Panc1 (cell line): ENCODE results near the gene FAM13C. TPM values are rescaled to one million over a fixed set of nuclear protein-coding genes. Genes with fewer than 3 reads are reported as not detected.

Source experiments
- ATAC-seq: fragments of 200-7000 bp; cut with Tn5 transposase; 2 replicates; pipeline ENCODE4 v1.9.1; 2020; ENCODE audit warnings: mild to moderate bottlenecking, moderate library complexity
- BruUV-seq: library from RNA; stranded (reverse); fragments of 400-500 nt; replicated peaks from 2 replicates; lab custom pipeline; 2021; lab: Mats Ljungman, UMichigan
- CTCF ChIA-PET: fragments of 300-600 bp; sonication (Branson Sonifier 250); formaldehyde crosslinking; loops from one replicate; lab custom pipeline; 2022; ENCODE audit warnings: antibody characterized with exemption; lab: Charles Lee
- POLR2A ChIA-PET: fragments of 300-600 bp; sonication (Branson Sonifier 250); formaldehyde crosslinking; loops from one replicate; lab custom pipeline; 2022; ENCODE audit warnings: antibody characterized with exemption; lab: Charles Lee
- DNase-seq: peaks from one replicate; pipeline ENCODE4 v3.0.0-alpha.2; 2010; ENCODE audit warnings: low read depth, low spot score
- H3K27ac ChIP-seq: 2 replicates; pipeline ENCODE4 v1.5.1; 2011; ENCODE audit warnings: mild to moderate bottlenecking, low read length, inconsistent platforms
- H3K27me3 ChIP-seq: fragments of 200-500 bp; sonication (Bioruptor generic); 2 replicates; pipeline ENCODE4 v1.6.0; 2014; ENCODE audit warnings: low read length, inconsistent platforms; ENCODE audit not compliant: control insufficient read depth, insufficient read depth
- H3K36me3 ChIP-seq: fragments of 200-500 bp; sonication (Bioruptor generic); 2 replicates; pipeline ENCODE4 v1.5.1; 2014; ENCODE audit warnings: inconsistent platforms, mild to moderate bottlenecking, low read length, moderate library complexity; ENCODE audit not compliant: control insufficient read depth, insufficient read depth
- H3K4me1 ChIP-seq: 2 replicates; pipeline ENCODE4 v1.5.1; 2011; ENCODE audit warnings: inconsistent platforms, mild to moderate bottlenecking, low read length, moderate library complexity; ENCODE audit not compliant: control insufficient read depth, insufficient read depth
- H3K4me3 ChIP-seq, 2 experiments: 2 replicates each; pipeline ENCODE4 v1.5.1; 2011 to 2012; ENCODE audit warnings: low read depth in 2 of 2, low read length in 2 of 2, mild to moderate bottlenecking in 2 of 2, inconsistent platforms in 1 of 2, moderate library complexity in 1 of 2
- H3K9me3 ChIP-seq: fragments of 200-500 bp; sonication (Bioruptor generic); 2 replicates; pipeline ENCODE4 v1.5.1; 2014; ENCODE audit warnings: low read depth, mild to moderate bottlenecking, inconsistent platforms, low read length, moderate library complexity; ENCODE audit not compliant: control insufficient read depth, insufficient read depth
- CTCF ChIP-seq: fragments of 450-650 bp; IDR thresholded peaks from 2 replicates; pipeline ENCODE4 v1.5.1; 2017; ENCODE audit warnings: mild to moderate bottlenecking
- POLR2AphosphoS5 ChIP-seq: IDR thresholded peaks from 2 replicates; pipeline ENCODE4 v1.6.1; 2012; ENCODE audit warnings: mild to moderate bottlenecking, low read depth, low read length, moderate library complexity
- REST ChIP-seq, 2 experiments: IDR thresholded peaks; 2 replicates each; pipeline ENCODE4 v1.6.1; 2011 to 2012; ENCODE audit warnings: low read depth in 2 of 2, control low read depth in 1 of 2, low read length in 1 of 2, mild to moderate bottlenecking in 1 of 2, moderate library complexity in 1 of 2; ENCODE audit not compliant: insufficient read depth in 1 of 2
- SIN3A ChIP-seq: IDR thresholded peaks from 2 replicates; pipeline ENCODE4 v1.6.1; 2012; ENCODE audit warnings: low read depth, mild to moderate bottlenecking, low read length, moderate library complexity, borderline replicate concordance; ENCODE audit not compliant: insufficient read depth
- TCF7L2 ChIP-seq: IDR thresholded peaks from 2 replicates; pipeline ENCODE4 v1.6.1; 2011; ENCODE audit warnings: mild to moderate bottlenecking, low read depth, low read length, inconsistent platforms
- in situ Hi-C: cut with HindIII; loops from 2 replicates; pipeline ENCODE4 v1.10.0; 2016; ENCODE audit warnings: low sequenced_read_pairs, low pct_unique_long_range_greater_than_20kb
- intact Hi-C: fragments of 100-400 bp; cut with micrococcal nuclease; formaldehyde crosslinking; loops from one replicate; pipeline ENCODE4 v1.10.0; 2022; ENCODE audit not compliant: unreplicated experiment
- total RNA-seq: library from RNA; stranded (reverse); gene quantifications from one replicate; pipeline ENCODE4 v1.2.1, GENCODE V29; 2021; ENCODE audit not compliant: unreplicated experiment

Gene FAM13C
- total RNA-seq, 1 experiment from 2014 or later: not detected

GRCh38 chr10:59270492-59270891 is 91.9 kb downstream of the FAM13C start:
- POLR2A ChIA-PET: no interaction called here

GRCh38 chr10:59269651-59270050 is 92.7 kb downstream of the FAM13C start:
- CTCF ChIA-PET: no interaction called here
- DNase-seq (no peak), ATAC-seq (no peak)
- Histone ChIP-seq H3K4me3 (no peak overlapping the region), H3K9me3 (no peaks in the 10 kb centered on the region), H3K27ac (no peak overlapping the region), H3K4me1 (no peaks in the 10 kb centered on the region), H3K36me3 (no peaks in the 10 kb centered on the region), H3K27me3 (no peaks in the 10 kb centered on the region)
- TF ChIP-seq TCF7L2 (no peak), REST (IDR thresholded peaks at IDR 0.05; ENCODE audit: insufficient read depth in 1 of 2, low read depth in 2 of 2, low read length in 1 of 2) (no peak), CTCF (no peak), POLR2AphosphoS5 (no peak), SIN3A (no peak)
- BruUV-seq: no TSS peak
- in situ Hi-C loops (no loop called here), intact Hi-C loops (no loop called here)
- POLR2A ChIA-PET: no interaction called here

More at GRCh38 chr10:59270492-59270891, 91.9 kb downstream of the FAM13C start:
- ATAC-seq (no peak), DNase-seq (no peak)
- H3K36me3 ChIP-seq: no peaks in the 10 kb centered on the region
- no peaks in the 10 kb centered on the region for H3K4me1 ChIP-seq
- in situ Hi-C loops: no loop called here
- H3K27ac ChIP-seq: no peak overlapping the region
- H3K4me3 ChIP-seq: no peak overlapping the region
- CTCF ChIA-PET: no interaction called here
- TF ChIP-seq TCF7L2: no peak
- no peak for TF ChIP-seq CTCF
- TF ChIP-seq REST (IDR thresholded peaks at IDR 0.05; ENCODE audit: insufficient read depth in 1 of 2, low read depth in 2 of 2, low read length in 1 of 2): no peak
- TF ChIP-seq POLR2AphosphoS5: no peak
- TF ChIP-seq SIN3A: no peak
- no peaks in the 10 kb centered on the region for H3K9me3 ChIP-seq
- intact Hi-C loops: no loop called here
- H3K27me3 ChIP-seq: no peaks in the 10 kb centered on the region
- no TSS peak for BruUV-seq
